Medulla oblongata (tissue), 1 donor: Measurements from ENCODE around the gene COL28A1.

Experiments
- DNase-seq: peaks from one replicate; pipeline ENCODE4 v3.0.0-alpha.2; 2015; ENCODE audit errors: extremely low spot score

COL28A1 gene

GRCh38 chr7:7535691-7536090 is at the start of gene COL28A1:
Gene COL28A1, minus strand, starts transcription at chr7:7535873. Its CDS starts 2,998 bp downstream, at chr7:7532875.
- no peak for DNase-seq

- DNase-seq: no peak
Observed at GRCh38 chr7:7584653-7585052, 49.0 kb upstream of the COL28A1 start.

- DNase-seq: no peak
Observed at GRCh38 chr7:7583731-7584130, 48.1 kb upstream of the COL28A1 start.

- no peak for DNase-seq
Observed at GRCh38 chr7:7582596-7582995, 46.9 kb upstream of the COL28A1 start.

- no peak for DNase-seq
Observed at GRCh38 chr7:7581531-7582179, 46.0 kb upstream of the COL28A1 start.

GRCh38 chr7:7579638-7580037 is 44.0 kb upstream of the COL28A1 start:
- no peak for DNase-seq

GRCh38 chr7:7577888-7578287 is 42.2 kb upstream of the COL28A1 start:
- no peak for DNase-seq

- DNase-seq: no peak
Observed at GRCh38 chr7:7576344-7576743, 40.7 kb upstream of the COL28A1 start.

- no peak for DNase-seq
Observed at GRCh38 chr7:7573701-7574100, 38.0 kb upstream of the COL28A1 start.

- DNase-seq: no peak
Observed at GRCh38 chr7:7570584-7570983, 34.9 kb upstream of the COL28A1 start.

- no peak for DNase-seq
Observed at GRCh38 chr7:7569615-7570014, 33.9 kb upstream of the COL28A1 start.

GRCh38 chr7:7569081-7569527 is 33.4 kb upstream of the COL28A1 start:
- peak; percentile 47 for DNase-seq

GRCh38 chr7:7568553-7568952 is 32.9 kb upstream of the COL28A1 start:
- no peak for DNase-seq

- DNase-seq: no peak
Observed at GRCh38 chr7:7567898-7568531, 32.3 kb upstream of the COL28A1 start.

GRCh38 chr7:7566651-7567611 is 31.3 kb upstream of the COL28A1 start, which contains the start of gene MIOS:
Gene MIOS, plus strand, starts transcription at chr7:7566884. Its CDS starts 5,592 bp downstream, at chr7:7572476.
- DNase-seq: peak; percentile 88

- DNase-seq: peak; percentile 25
Observed at GRCh38 chr7:7565746-7566650, 30.3 kb upstream of the COL28A1 start.

GRCh38 chr7:7565018-7565680 is 29.5 kb upstream of the COL28A1 start:
- no peak for DNase-seq

- peak; percentile 12 for DNase-seq
Observed at GRCh38 chr7:7564323-7564780, 28.7 kb upstream of the COL28A1 start.

GRCh38 chr7:7563813-7564212 is 28.1 kb upstream of the COL28A1 start:
- DNase-seq: no peak

- no peak for DNase-seq
Observed at GRCh38 chr7:7563269-7563668, 27.6 kb upstream of the COL28A1 start.

- DNase-seq: no peak
Observed at GRCh38 chr7:7562736-7563135, 27.1 kb upstream of the COL28A1 start.
